Brain microvascular endothelial cell (primary cell): Measurements from ENCODE around the gene PLPPR1.

ENCODE experiments used
- DNase-seq: peaks from one replicate; pipeline ENCODE4 v3.0.0-alpha.2; 2020
- H3K27ac ChIP-seq: fragments of 250-450 bp; sonication (Bioruptor Pico); 2 replicates; pipeline ENCODE4 v1.5.1; 2020; ENCODE audit warnings: mild to moderate bottlenecking, moderate library complexity
- H3K27me3 ChIP-seq: fragments of 250-450 bp; sonication (Bioruptor Pico); replicated peaks from 2 replicates; pipeline ENCODE4 v1.5.1; 2020; ENCODE audit warnings: mild to moderate bottlenecking
- H3K36me3 ChIP-seq: fragments of 250-450 bp; sonication (Bioruptor Pico); replicated peaks from 2 replicates; pipeline ENCODE4 v1.5.1; 2020; ENCODE audit warnings: mild to moderate bottlenecking
- H3K4me3 ChIP-seq: 2 replicates; pipeline ENCODE4 v1.5.1; 2011; ENCODE audit warnings: low read depth, mild to moderate bottlenecking, control low read depth, low read length, moderate library complexity
- in situ Hi-C: cut with HindIII; loops from 2 replicates; pipeline ENCODE4 v1.10.0; 2017; ENCODE audit warnings: low sequenced_read_pairs, low pct_ligation_motif_present
- TF ChIP-seq, protein P1 (sequence below): IDR thresholded peaks from 2 replicates; pipeline ENCODE4 v1.5.1; 2011; ENCODE audit warnings: low read depth, mild to moderate bottlenecking, moderate library complexity, low read length, control low read depth, inconsistent platforms; ENCODE audit errors: missing control alignments

Gene PLPPR1

DNA sequence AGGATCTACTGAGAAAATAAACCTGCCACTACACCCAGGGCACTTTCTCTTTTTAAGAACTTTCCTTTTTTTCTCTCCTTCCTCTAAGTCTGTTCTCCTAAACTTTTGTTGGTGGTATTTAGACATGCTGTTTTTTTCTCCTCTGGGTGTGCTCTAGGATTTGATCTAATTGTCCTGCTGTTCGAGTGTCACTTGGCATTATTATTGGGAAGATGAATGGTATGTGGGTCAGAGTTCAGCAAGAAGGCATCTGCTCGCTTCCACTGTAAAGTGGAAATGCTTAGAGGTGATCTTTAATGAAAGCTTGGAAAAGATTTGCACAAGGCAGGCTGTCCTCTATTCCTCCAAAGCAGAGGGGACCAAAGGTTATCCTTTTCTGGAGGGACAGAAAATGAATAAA is 1.3 kb upstream of the PLPPR1 start:
- H3K36me3 ChIP-seq: no peaks in the 10 kb centered on the region
- no peak for DNase-seq
- no peak overlapping the region for H3K27ac ChIP-seq
- TF ChIP-seq, protein P1, sequence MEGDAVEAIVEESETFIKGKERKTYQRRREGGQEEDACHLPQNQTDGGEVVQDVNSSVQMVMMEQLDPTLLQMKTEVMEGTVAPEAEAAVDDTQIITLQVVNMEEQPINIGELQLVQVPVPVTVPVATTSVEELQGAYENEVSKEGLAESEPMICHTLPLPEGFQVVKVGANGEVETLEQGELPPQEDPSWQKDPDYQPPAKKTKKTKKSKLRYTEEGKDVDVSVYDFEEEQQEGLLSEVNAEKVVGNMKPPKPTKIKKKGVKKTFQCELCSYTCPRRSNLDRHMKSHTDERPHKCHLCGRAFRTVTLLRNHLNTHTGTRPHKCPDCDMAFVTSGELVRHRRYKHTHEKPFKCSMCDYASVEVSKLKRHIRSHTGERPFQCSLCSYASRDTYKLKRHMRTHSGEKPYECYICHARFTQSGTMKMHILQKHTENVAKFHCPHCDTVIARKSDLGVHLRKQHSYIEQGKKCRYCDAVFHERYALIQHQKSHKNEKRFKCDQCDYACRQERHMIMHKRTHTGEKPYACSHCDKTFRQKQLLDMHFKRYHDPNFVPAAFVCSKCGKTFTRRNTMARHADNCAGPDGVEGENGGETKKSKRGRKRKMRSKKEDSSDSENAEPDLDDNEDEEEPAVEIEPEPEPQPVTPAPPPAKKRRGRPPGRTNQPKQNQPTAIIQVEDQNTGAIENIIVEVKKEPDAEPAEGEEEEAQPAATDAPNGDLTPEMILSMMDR: no peak
- H3K27me3 ChIP-seq: peaks cover 23% of the 10 kb centered on the region
- no peak overlapping the region for H3K4me3 ChIP-seq
- in situ Hi-C loops: no loop called here

DNA sequence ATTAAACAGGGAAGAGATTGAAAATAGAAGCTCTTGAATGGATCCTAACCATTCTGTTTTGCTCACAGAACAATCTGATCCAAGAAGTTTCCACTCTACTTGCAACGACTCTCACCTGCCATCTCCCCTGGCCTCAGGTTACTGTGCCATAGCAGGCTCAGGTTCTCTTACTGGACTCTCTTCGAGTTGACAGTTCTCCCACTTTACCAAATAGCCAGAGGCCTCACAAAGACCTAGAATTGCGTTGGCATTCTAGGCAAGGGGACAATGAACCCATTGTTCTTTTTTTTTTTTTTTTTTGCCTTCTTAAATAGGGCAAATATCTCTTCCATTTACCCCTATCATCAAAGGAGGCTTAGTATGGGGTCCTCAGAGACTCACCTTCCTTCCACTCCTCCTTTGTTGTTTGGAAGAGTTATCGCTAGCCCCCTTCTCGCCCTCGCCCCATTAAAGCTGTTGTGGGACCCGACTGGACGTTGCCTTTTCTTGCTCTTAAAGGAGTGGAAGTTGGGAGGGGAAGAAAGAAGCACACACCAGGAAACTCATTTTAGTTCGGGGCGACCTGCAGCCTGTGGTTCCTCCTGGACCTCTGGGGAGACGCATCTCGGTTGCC is 688 bp upstream of the PLPPR1 start:
- in situ Hi-C loops: no loop called here
- peaks cover 23% of the 10 kb centered on the region for H3K27me3 ChIP-seq
- TF ChIP-seq, protein P1: no peak
- no peaks in the 10 kb centered on the region for H3K36me3 ChIP-seq
- no peak overlapping the region for H3K27ac ChIP-seq
- H3K4me3 ChIP-seq: peak overlapping the region; percentile 57
- no peak for DNase-seq

DNA sequence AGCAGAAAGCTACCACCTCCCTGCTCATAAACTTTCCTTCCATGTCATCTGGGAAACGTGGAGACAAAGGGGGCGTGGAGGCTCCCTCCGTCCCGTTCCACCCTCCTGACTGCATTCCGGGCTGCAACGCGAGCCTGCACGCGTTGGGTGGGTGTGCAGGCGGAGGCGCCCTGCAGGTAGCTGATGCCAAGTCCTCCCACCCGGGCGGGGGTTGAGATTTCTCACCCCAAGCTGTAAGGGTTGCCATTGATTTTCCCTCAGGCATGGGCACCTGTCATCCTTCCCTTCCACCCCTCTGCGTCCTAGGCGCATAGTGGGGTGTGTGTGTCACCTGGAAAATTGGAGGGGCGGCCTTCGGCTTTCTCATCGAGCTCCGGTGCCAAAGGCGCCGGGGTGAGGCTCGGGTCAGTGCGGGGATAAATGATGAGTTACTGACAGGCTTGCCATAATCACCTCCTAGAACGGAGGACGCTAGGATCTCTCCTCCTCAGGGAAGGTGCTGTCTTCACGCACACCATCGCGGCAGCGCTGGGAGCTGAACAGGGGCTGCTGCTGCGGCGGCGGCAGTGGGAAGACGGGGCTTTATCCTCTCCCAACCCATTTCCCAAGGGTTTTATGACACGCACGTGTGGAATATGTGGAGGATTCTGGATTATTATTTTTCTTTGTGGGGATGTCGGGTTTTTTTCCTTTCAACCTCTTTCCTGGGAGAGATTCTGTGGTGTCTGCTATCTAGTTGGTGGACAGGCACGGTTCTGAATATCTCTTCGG is 973 bp downstream of the PLPPR1 start:
- no peak for DNase-seq
- Histone ChIP-seq H3K36me3 (no peaks in the 10 kb centered on the region), H3K27ac (no peak overlapping the region), H3K27me3 (peaks cover 23% of the 10 kb centered on the region), H3K4me3 (no peak overlapping the region)
- in situ Hi-C loops: no loop called here
- TF ChIP-seq, protein P1: no peak

DNA sequence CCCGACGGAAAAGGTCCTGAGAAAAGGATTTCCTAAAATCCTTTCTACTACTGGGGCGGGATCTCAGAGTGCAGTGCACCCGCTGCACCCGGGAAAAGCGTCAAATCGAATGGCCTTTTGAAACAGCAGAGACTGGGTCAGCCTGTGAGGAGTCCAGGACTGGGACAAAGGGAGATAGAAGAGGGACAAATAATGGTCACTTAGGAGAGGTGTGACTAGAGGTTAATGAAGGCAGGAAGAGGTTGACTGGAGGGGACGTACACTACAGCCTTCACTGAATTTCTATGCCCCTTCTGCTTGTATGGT is 1.5 kb downstream of the PLPPR1 start:
- H3K27me3 ChIP-seq: peaks cover 23% of the 10 kb centered on the region
- TF ChIP-seq, protein P1: no peak
- H3K4me3 ChIP-seq: no peak overlapping the region
- H3K36me3 ChIP-seq: no peaks in the 10 kb centered on the region
- in situ Hi-C loops: no loop called here
- H3K27ac ChIP-seq: no peak overlapping the region
- no peak for DNase-seq

DNA sequence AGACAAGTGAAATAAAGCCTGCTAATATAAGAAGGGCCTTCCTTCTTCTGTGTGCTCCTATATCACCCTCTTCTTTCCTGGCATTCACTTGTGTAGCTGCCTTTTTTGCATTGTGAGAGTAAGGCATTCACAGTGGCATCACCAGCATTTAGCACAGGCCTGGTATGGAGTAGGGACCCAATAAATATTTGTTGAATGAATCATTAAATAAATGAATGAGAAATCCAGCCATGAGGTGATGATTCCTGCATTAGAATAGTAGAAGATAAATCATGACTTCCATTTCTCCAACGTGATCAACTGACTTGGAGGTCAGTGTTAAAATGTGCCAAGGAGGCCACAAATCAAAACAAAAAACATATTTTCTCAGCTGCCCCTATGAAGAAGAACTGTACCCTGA is 3.9 kb downstream of the PLPPR1 start:
- Histone ChIP-seq H3K36me3 (no peaks in the 10 kb centered on the region), H3K27me3 (peaks cover 23% of the 10 kb centered on the region), H3K27ac (no peak overlapping the region), H3K4me3 (no peak overlapping the region)
- no peak for DNase-seq
- in situ Hi-C loops: no loop called here
- TF ChIP-seq, protein P1: no peak
